HG02973 (cell line): ENCODE results near the gene ZBTB7B.
A peak's percentile ranks its signal among the peaks of the same experiment; 100 is the strongest.

Experiments used
- ATAC-seq: cut with Tn5 transposase; IDR thresholded peaks from one replicate; pipeline ENCODE4 v1.9.1; 2021; ENCODE audit warnings: moderate library complexity; ENCODE audit not compliant: unreplicated experiment

ZBTB7B gene

GRCh38 chr1:155016231-155016831 is 13.7 kb downstream of the ZBTB7B start:
- no peak for ATAC-seq

GRCh38 chr1:155017041-155017945 is 14.7 kb downstream of the ZBTB7B start:
- peak; percentile 58 for ATAC-seq

- ATAC-seq, result peak; percentile 8
Observed at GRCh38 chr1:155017946-155018316, 15.3 kb downstream of the ZBTB7B start.

- no peak for ATAC-seq
Observed at GRCh38 chr1:155018617-155019348, 16.2 kb downstream of the ZBTB7B start.

GRCh38 chr1:155019377-155020245 is 17.0 kb downstream of the ZBTB7B start:
- ATAC-seq, result no peak

- no peak for ATAC-seq
Observed at GRCh38 chr1:155022136-155022926, 19.7 kb downstream of the ZBTB7B start.

- ATAC-seq, result no peak
Observed at GRCh38 chr1:155022927-155023236, 20.3 kb downstream of the ZBTB7B start.

GRCh38 chr1:155023627-155024026 is 21.0 kb downstream of the ZBTB7B start:
- ATAC-seq, result no peak

- no peak for ATAC-seq
Observed at GRCh38 chr1:155024315-155024714, 21.7 kb downstream of the ZBTB7B start.

GRCh38 chr1:155026154-155026553 is 23.6 kb downstream of the ZBTB7B start:
- no peak for ATAC-seq

- ATAC-seq, result no peak
Observed at GRCh38 chr1:155026588-155026987, 24.0 kb downstream of the ZBTB7B start.

GRCh38 chr1:155029513-155030242 is 27.1 kb downstream of the ZBTB7B start:
- ATAC-seq, result no peak

- no peak for ATAC-seq
Observed at GRCh38 chr1:155030243-155030795, 27.7 kb downstream of the ZBTB7B start.

- no peak for ATAC-seq
Observed at GRCh38 chr1:155030899-155031298, 28.3 kb downstream of the ZBTB7B start.

GRCh38 chr1:155032886-155033285 is 30.3 kb downstream of the ZBTB7B start:
- ATAC-seq, result no peak

GRCh38 chr1:155033524-155033923 is 30.9 kb downstream of the ZBTB7B start, which contains the start of the genes DCST1 and DCST2:
Gene DCST1 (plus strand): TSS chr1:155033824. CDS start chr1:155034037, 213 bp downstream.
Gene DCST2 (minus strand): TSS chr1:155033781. CDS start chr1:155033701, 80 bp downstream.
- ATAC-seq, result no peak

GRCh38 chr1:155034318-155035208 is 32.0 kb downstream of the ZBTB7B start:
- ATAC-seq, result no peak

- ATAC-seq, result no peak
Observed at GRCh38 chr1:155035936-155036335, 33.3 kb downstream of the ZBTB7B start.
